Stimulated activated CD8-positive, alpha-beta memory T cell treated with anti-CD3 and anti-CD28 coated beads, Interleukin-4, amount 100 ng/mL, for 1 hour (primary cell): ENCODE measurements around the gene THBS3.
"Not testable (repeated sequence)": the region's sequence is repeated elsewhere in the genome, so short reads cannot be mapped to it uniquely, and the experiment has no call there.

Source experiments
- DNase-seq, 2 donors: peaks; one replicate each; pipeline ENCODE4 v3.0.0-alpha.2; 2020; ENCODE audit warnings: low read depth in 2 of 2, low spot score in 1 of 2

Gene THBS3

DNA sequence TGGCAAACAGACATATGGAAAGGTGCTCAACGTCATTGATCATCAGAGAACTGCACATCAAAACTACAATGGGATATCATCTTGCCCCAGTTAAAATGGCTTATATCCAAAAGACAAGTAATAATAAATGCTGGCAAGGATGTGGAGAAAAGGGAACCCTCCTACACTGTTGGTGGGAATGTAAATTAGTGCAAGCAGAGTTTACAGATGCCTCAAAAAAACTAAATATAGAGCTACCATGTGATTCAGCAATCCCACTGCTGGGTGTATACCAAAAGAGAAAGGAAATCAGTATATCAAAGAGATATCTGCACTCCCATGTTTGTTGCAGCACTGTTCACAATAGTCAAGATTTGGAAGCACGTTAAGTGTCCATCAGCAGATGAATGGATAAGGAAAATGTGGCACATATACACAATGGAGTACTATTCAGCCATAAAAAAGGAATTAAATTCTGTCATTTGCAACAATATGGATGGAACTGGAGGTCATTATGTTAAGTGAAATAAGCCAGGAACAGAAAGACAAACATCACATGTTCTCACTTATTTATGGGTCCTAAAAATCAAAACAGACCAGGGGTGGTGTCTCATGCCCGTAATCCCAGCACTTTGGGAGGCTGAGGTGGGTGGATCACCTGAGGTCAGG lies 51.6 kb downstream of the THBS3 start:
- DNase-seq: not testable (repeated sequence)
